Endothelial cell of umbilical vein (primary cell): ENCODE measurements around the gene KLK5. TPM values are rescaled to one million over a fixed set of nuclear protein-coding genes. Genes with fewer than 3 reads are reported as not detected.

Source experiments
- BruUV-seq: library from RNA; stranded (reverse); fragments of 400-500 nt; replicated peaks from 2 replicates; lab custom pipeline; 2021; lab: Mats Ljungman, UMichigan
- CTCF ChIA-PET: fragments of 300-600, 350-600 bp; sonication (Branson Sonifier 250); formaldehyde crosslinking; loops from one replicate; lab custom pipeline; 2021; ENCODE audit warnings: antibody characterized with exemption, inconsistent platforms; lab: Charles Lee
- POLR2A ChIA-PET: fragments of 300-600, 350-600 bp; sonication (Branson Sonifier 250); formaldehyde crosslinking; loops from one replicate; lab custom pipeline; 2021; ENCODE audit warnings: antibody characterized with exemption, inconsistent platforms; lab: Charles Lee
- DNase-seq: peaks from one replicate; pipeline ENCODE4 v3.0.0-alpha.2; 2011; ENCODE audit warnings: low read depth, low spot score
- FAIRE-seq: peaks from 2 replicates; lab custom pipeline; 2011; peaks lifted over from hg19 to GRCh38; lab: Jason Lieb, UNC
- H2AFZ ChIP-seq: 2 replicates; pipeline ENCODE4 v1.6.0; 2012; ENCODE audit warnings: low read depth, low read length, control low read depth, inconsistent platforms
- H3K27ac ChIP-seq: 2 replicates; pipeline ENCODE4 v1.5.1; 2011; ENCODE audit warnings: low read depth, mild to moderate bottlenecking, control low read depth, low read length, moderate library complexity; ENCODE audit not compliant: insufficient read depth
- H3K27me3 ChIP-seq, 2 experiments: 2 replicates each; pipeline versions ENCODE4 v1.6.0 to v1.6.1; 2011; ENCODE audit warnings: low read length in 2 of 2, mixed read lengths in 1 of 2; ENCODE audit not compliant: control insufficient read depth in 2 of 2, insufficient read depth in 2 of 2
- H3K36me3 ChIP-seq, 2 experiments: 2 replicates in 1 of 2; 3 replicates in 1 of 2; pipeline ENCODE4 v1.5.1; 2011; ENCODE audit warnings: low read length in 2 of 2, mild to moderate bottlenecking in 1 of 2, moderate library complexity in 1 of 2; ENCODE audit not compliant: control insufficient read depth in 2 of 2, insufficient read depth in 2 of 2; ENCODE audit errors: extremely low read depth in 1 of 2
- H3K4me1 ChIP-seq: 3 replicates; pipeline ENCODE4 v1.5.1; 2011; ENCODE audit warnings: mild to moderate bottlenecking, low read length; ENCODE audit not compliant: control insufficient read depth, insufficient read depth; ENCODE audit errors: extremely low read depth
- H3K4me2 ChIP-seq: 2 replicates; pipeline ENCODE4 v1.6.1; 2011; ENCODE audit warnings: low read length, control low read depth, mixed read lengths; ENCODE audit not compliant: insufficient read depth
- H3K4me3 ChIP-seq, 3 experiments: fragments of 200-600 bp in 1 of 3; sonication (generic), shearing (Covaris generic) in 1 of 3; replicated peaks in 1 of 3; 2 replicates each; pipeline ENCODE4 v1.5.1; 2011 to 2016; ENCODE audit warnings: control low read depth in 3 of 3, low read length in 3 of 3, mild to moderate bottlenecking in 2 of 3, inconsistent platforms in 1 of 3, low read depth in 1 of 3, moderate library complexity in 1 of 3; ENCODE audit not compliant: insufficient read depth in 1 of 3
- H3K79me2 ChIP-seq: 2 replicates; pipeline ENCODE4 v1.6.0; 2012; ENCODE audit warnings: low read length, inconsistent platforms; ENCODE audit not compliant: control insufficient read depth, insufficient read depth
- H3K9ac ChIP-seq: replicated peaks from 2 replicates; pipeline ENCODE3; 2011; ENCODE audit warnings: low read length, control low read depth; ENCODE audit not compliant: insufficient read depth; ENCODE audit errors: extremely low read depth
- H3K9me1 ChIP-seq: replicated peaks from 3 replicates; pipeline ENCODE4 v1.6.0; 2011; ENCODE audit warnings: mild to moderate bottlenecking, low read length; ENCODE audit not compliant: control insufficient read depth, insufficient read depth; ENCODE audit errors: extremely low read depth
- H3K9me3 ChIP-seq: replicated peaks from 2 replicates; pipeline ENCODE4 v1.5.1; 2012; ENCODE audit warnings: low read length, inconsistent platforms; ENCODE audit not compliant: control insufficient read depth, insufficient read depth
- H4K20me1 ChIP-seq: replicated peaks from 2 replicates; pipeline ENCODE3; 2011; ENCODE audit warnings: mild to moderate bottlenecking, low read length; ENCODE audit not compliant: control insufficient read depth, insufficient read depth; ENCODE audit errors: extremely low read depth
- CTCF ChIP-seq, 2 donors: IDR thresholded peaks; 1 replicate in 1 of 2; 2 replicates in 1 of 2; pipeline ENCODE4 v1.5.1; 2011; ENCODE audit warnings: low read length in 2 of 2, mild to moderate bottlenecking in 2 of 2, moderate library complexity in 2 of 2, control low read depth in 1 of 2, inconsistent platforms in 1 of 2, low read depth in 1 of 2; ENCODE audit not compliant: insufficient read depth in 1 of 2; ENCODE audit errors: extremely low read depth in 1 of 2
- EZH2 ChIP-seq: IDR thresholded peaks from 2 replicates; pipeline ENCODE4 v1.6.1; 2012; ENCODE audit warnings: borderline replicate concordance, low read depth, mild to moderate bottlenecking, moderate library complexity, low read length, inconsistent platforms; ENCODE audit not compliant: severe bottlenecking
- FOS ChIP-seq: IDR thresholded peaks from 2 replicates; pipeline ENCODE4 v1.6.1; 2011; ENCODE audit warnings: mild to moderate bottlenecking, low read length, moderate library complexity, borderline replicate concordance; ENCODE audit not compliant: insufficient read depth
- GATA2 ChIP-seq: IDR thresholded peaks from 2 replicates; pipeline ENCODE4 v1.7.0; 2011; ENCODE audit warnings: low read depth, mild to moderate bottlenecking, moderate library complexity, mixed read lengths, low read length; ENCODE audit not compliant: insufficient read length, insufficient read depth
- JUN ChIP-seq: IDR thresholded peaks from 2 replicates; pipeline ENCODE4 v1.6.1; 2011; ENCODE audit warnings: borderline replicate concordance, low read depth; ENCODE audit not compliant: insufficient read length, insufficient read depth
- MAX ChIP-seq: IDR thresholded peaks from 2 replicates; pipeline ENCODE4 v1.6.1; 2011; ENCODE audit not compliant: insufficient read depth, insufficient read length
- MYC ChIP-seq: IDR thresholded peaks from one replicate; pipeline ENCODE4 v1.6.1; 2011; ENCODE audit warnings: mild to moderate bottlenecking, low read depth, low read length
- POLR2A ChIP-seq: IDR thresholded peaks from 2 replicates; pipeline ENCODE4 v1.6.1; 2012; ENCODE audit warnings: low read depth, mild to moderate bottlenecking, control low read depth, low read length
- POLR2AphosphoS5 ChIP-seq: IDR thresholded peaks from 2 replicates; pipeline ENCODE4 v1.6.1; 2012; ENCODE audit warnings: low read depth, mild to moderate bottlenecking, control low read depth, low read length, moderate library complexity; ENCODE audit not compliant: insufficient read depth
- dilution Hi-C: fragments of 300-500 bp; cut with MboI; formaldehyde crosslinking; loops from one replicate; pipeline ENCODE4 v1.15.0; 2019; ENCODE audit warnings: low sequenced_read_pairs; ENCODE audit not compliant: extremely low pct_ligation_motif_present
- intact Hi-C: fragments of 100-400 bp; cut with micrococcal nuclease; formaldehyde crosslinking; loops from one replicate; pipeline ENCODE4 v1.10.0; 2022
- polyA plus RNA-seq, 4 experiments: library from polyadenylated mRNA; depleted of rRNA in 3 of 4; stranded (reverse) in 3 of 4; unstranded in 1 of 4; fragments of >200 nt; gene quantifications; 2 replicates each; pipeline versions ENCODE4 v1.2.1 to v1.2.3, GENCODE V29; 2011 to 2012; ENCODE audit warnings: missing spikeins in 1 of 4
- total RNA-seq: library from RNA; stranded (reverse); gene quantifications from 2 replicates; pipeline ENCODE4 v1.2.3, GENCODE V29; 2021

KLK5 gene
- total and polyA plus RNA-seq, 2 donors (not counting 3 experiments of a cell fraction or from before 2014, with no cell fraction given), result not detected

GRCh38 chr19:50943074-50943828, 9.6 kb downstream of the KLK5 start:
- TF ChIP-seq POLR2A, result no peak
- CTCF ChIA-PET, result no interaction called here
- BruUV-seq, result no TSS peak
- FAIRE-seq (no peak), DNase-seq (no peak)
- H3K36me3 ChIP-seq, result no peaks in the 10 kb centered on the region
- no peaks in the 10 kb centered on the region for H3K4me1 ChIP-seq
- POLR2A ChIA-PET, result no interaction called here
- no peak overlapping the region for H3K9ac ChIP-seq
- no peaks in the 10 kb centered on the region for H3K9me1 ChIP-seq
- no peak overlapping the region for H3K4me2 ChIP-seq
- no peaks in the 10 kb centered on the region for H3K9me3 ChIP-seq
- H2AFZ ChIP-seq, result no peak overlapping the region
- no peaks in the 10 kb centered on the region for H3K79me2 ChIP-seq
- intact Hi-C loops, result no loop called here
- H3K27me3 ChIP-seq, result no peaks in the 10 kb centered on the region
- no peak overlapping the region for H3K27ac ChIP-seq
- dilution Hi-C loops, result no loop called here
- H3K4me3 ChIP-seq, result no peak overlapping the region
- H4K20me1 ChIP-seq, result no peaks in the 10 kb centered on the region

- no peaks in the 10 kb centered on the region for H3K9me1 ChIP-seq
Observed at GRCh38 chr19:50939596-50939995, 13.2 kb downstream of the KLK5 start.

More at GRCh38 chr19:50939596-50939995, 13.2 kb downstream of the KLK5 start:
- H3K36me3 ChIP-seq, result no peaks in the 10 kb centered on the region
- intact Hi-C loops (no loop called here), dilution Hi-C loops (no loop called here)
- no peaks in the 10 kb centered on the region for H3K9me3 ChIP-seq
- H3K4me3 ChIP-seq, result no peak overlapping the region
- H3K4me1 ChIP-seq, result no peaks in the 10 kb centered on the region
- ChIA-PET POLR2A (no interaction called here), CTCF (no interaction called here)
- TF ChIP-seq POLR2A (no peak), EZH2 (no peak), GATA2 (no peak), MAX (no peak), JUN (no peak), CTCF (IDR thresholded peaks at IDR 0.05; ENCODE audit: extremely low read depth in 1 of 2, insufficient read depth in 1 of 2, low read depth in 1 of 2, low read length in 2 of 2) (no peak), POLR2AphosphoS5 (no peak), MYC (no peak), FOS (no peak)
- no peaks in the 10 kb centered on the region for H4K20me1 ChIP-seq
- FAIRE-seq (no peak), DNase-seq (no peak)
- H3K27me3 ChIP-seq, result no peaks in the 10 kb centered on the region
- H3K27ac ChIP-seq, result no peak overlapping the region
- no peak overlapping the region for H3K9ac ChIP-seq
- no TSS peak for BruUV-seq
- H3K4me2 ChIP-seq, result no peak overlapping the region
- H3K79me2 ChIP-seq, result no peaks in the 10 kb centered on the region
- H2AFZ ChIP-seq, result no peak overlapping the region
